ENCODE data around the gene TRIM14. TPM values are rescaled to one million over a fixed set of nuclear protein-coding genes. Genes with fewer than 3 reads are reported as not detected.

TRIM14 gene
- total RNA-seq, 1 experiment from 2014 or later: 11.9 TPM

GRCh38 chr9:98087420-98088354 lies 31.3 kb downstream of the TRIM14 start (continued):
- TF ChIP-seq USF1 (CRISPR knock-in tag; IDR thresholded peaks at IDR 0.05) (peak; percentile 75), MXD4 (CRISPR knock-in tag; IDR thresholded peaks at IDR 0.05; ENCODE audit: borderline replicate concordance) (no peak), ZSCAN18 (CRISPR knock-in tag; IDR thresholded peaks at IDR 0.05) (no peak), ERG (CRISPR knock-in tag; IDR thresholded peaks at IDR 0.05) (no peak), ETV6 (CRISPR knock-in tag; IDR thresholded peaks at IDR 0.05) (peak; percentile 99), TEAD1 (CRISPR knock-in tag; IDR thresholded peaks at IDR 0.05) (peak; percentile 96), GABPB1 (CRISPR knock-in tag; IDR thresholded peaks at IDR 0.05) (no peak), ESRRA (CRISPR knock-in tag; IDR thresholded peaks at IDR 0.05; ENCODE audit: borderline replicate concordance) (peak; percentile 92; the same call in 1 of the 2 replicates), NR1H2 (CRISPR knock-in tag; IDR thresholded peaks at IDR 0.05) (0 out of 2 replicates have a peak, but pooled peaks have one; percentile 29), E2F1 (CRISPR knock-in tag; IDR thresholded peaks at IDR 0.05) (peak; percentile 93), ATF1 (CRISPR knock-in tag; IDR thresholded peaks at IDR 0.05) (peak; percentile 67), CBFB (CRISPR knock-in tag; IDR thresholded peaks at IDR 0.05; ENCODE audit: low read depth) (no peak), HMGA2 (CRISPR knock-in tag; IDR thresholded peaks at IDR 0.05) (no peak), RORB (CRISPR knock-in tag; IDR thresholded peaks at IDR 0.05) (no peak), SMAD3 (CRISPR knock-in tag; IDR thresholded peaks at IDR 0.05; ENCODE audit: borderline replicate concordance) (peak; percentile 83; the same call in 1 of the 2 replicates), ZNF671 (CRISPR knock-in tag; IDR thresholded peaks at IDR 0.05) (no peak), NR3C1 (CRISPR knock-in tag; conservative IDR thresholded peaks at IDR 0.05; ENCODE audit: low read depth) (no peak), ZNF416 (CRISPR knock-in tag; IDR thresholded peaks at IDR 0.05) (no peak), CREM (CRISPR knock-in tag; IDR thresholded peaks at IDR 0.05) (no peak; the same call in 1 of the 2 replicates), ZNF232 (CRISPR knock-in tag; IDR thresholded peaks at IDR 0.05) (peak; percentile 93), PRDM15 (CRISPR knock-in tag; IDR thresholded peaks at IDR 0.05) (0 out of 2 replicates have a peak, but pooled peaks have one; percentile 7), ZNF138 (CRISPR knock-in tag; conservative IDR thresholded peaks at IDR 0.05) (peak; percentile 74), ZNF219 (CRISPR knock-in tag; IDR thresholded peaks at IDR 0.05; ENCODE audit: borderline replicate concordance) (peak; percentile 93), TCF7 (CRISPR knock-in tag; IDR thresholded peaks at IDR 0.05; ENCODE audit: low read depth) (peak; percentile 91; the same call in 1 of the 2 replicates), ZNF263 (CRISPR knock-in tag; IDR thresholded peaks at IDR 0.05; ENCODE audit: low read depth) (no peak), TP53 (CRISPR knock-in tag; IDR thresholded peaks at IDR 0.05) (peak; percentile 96), CTCF (IDR thresholded peaks at IDR 0.05) (no peak), JAZF1 (CRISPR knock-in tag; IDR thresholded peaks at IDR 0.05) (no peak), SMAD4 (CRISPR knock-in tag; IDR thresholded peaks at IDR 0.05) (0 out of 2 replicates have a peak, but pooled peaks have one; percentile 9)

Data from WTC11 (cell line).